CD4-positive, alpha-beta T cell treated with Interleukin-17A for 1 hour (primary cell): ENCODE results near the gene TRAF4.
A peak's percentile ranks its signal among the peaks of the same experiment; 100 is the strongest.
"Not testable (repeated sequence)": the region's sequence is repeated elsewhere in the genome, so short reads cannot be mapped to it uniquely, and the experiment has no call there.

Experiments
- DNase-seq: peaks from one replicate; pipeline ENCODE4 v3.0.0-alpha.2; 2020

TRAF4 gene

GRCh38 chr17:28733346-28733745, 10.5 kb upstream of the TRAF4 start:
- no peak for DNase-seq

- no peak for DNase-seq
These were observed 9.0 kb upstream of the TRAF4 start for GRCh38 chr17:28734712-28735241.

- DNase-seq: no peak
These were observed 8.5 kb upstream of the TRAF4 start for GRCh38 chr17:28735242-28735722.

GRCh38 chr17:28735913-28736769, 7.7 kb upstream of the TRAF4 start:
- DNase-seq: not testable (repeated sequence)

- DNase-seq: no peak
These were observed 6.5 kb upstream of the TRAF4 start for GRCh38 chr17:28737316-28737715.

GRCh38 chr17:28737770-28738679, 5.8 kb upstream of the TRAF4 start:
- DNase-seq: no peak

GRCh38 chr17:28738680-28739384, 5.0 kb upstream of the TRAF4 start:
- peak; percentile 74 for DNase-seq

- no peak for DNase-seq
These were observed 3.1 kb upstream of the TRAF4 start for GRCh38 chr17:28740406-28741357.

- DNase-seq: peak; percentile 23
These were observed 2.2 kb upstream of the TRAF4 start for GRCh38 chr17:28741358-28742349.

GRCh38 chr17:28744104-28744971, 527 bp downstream of the TRAF4 start:
- DNase-seq: peak; percentile 77

GRCh38 chr17:28744972-28745785, 1.4 kb downstream of the TRAF4 start:
- peak; percentile 49 for DNase-seq

GRCh38 chr17:28745786-28746411, 2.1 kb downstream of the TRAF4 start:
- no peak for DNase-seq

GRCh38 chr17:28746611-28747050, 2.8 kb downstream of the TRAF4 start:
- DNase-seq: no peak

- no peak for DNase-seq
These were observed 3.4 kb downstream of the TRAF4 start for GRCh38 chr17:28747051-28747691.

- no peak for DNase-seq
These were observed 4.3 kb downstream of the TRAF4 start for GRCh38 chr17:28747801-28748750.
